Measurements from ENCODE around the gene SLC9A9.

The SLC9A9 gene

GRCh38 chr3:143321058-143321769, 527.1 kb downstream of the SLC9A9 start:
- no peak for DNase-seq (ENCODE audit: low spot score)

GRCh38 chr3:143315766-143316165, 532.5 kb downstream of the SLC9A9 start:
- no peak for DNase-seq (ENCODE audit: low spot score)

- no peak for DNase-seq (ENCODE audit: low spot score)
These were observed 533.8 kb downstream of the SLC9A9 start for GRCh38 chr3:143314251-143315093.

- DNase-seq (ENCODE audit: low spot score) = no peak
These were observed 534.4 kb downstream of the SLC9A9 start for GRCh38 chr3:143313893-143314188.

GRCh38 chr3:143313025-143313892, 535.0 kb downstream of the SLC9A9 start:
- DNase-seq (ENCODE audit: low spot score) = no peak

- DNase-seq (ENCODE audit: low spot score) = no peak
These were observed 537.2 kb downstream of the SLC9A9 start for GRCh38 chr3:143311096-143311495.

GRCh38 chr3:143309705-143310104, 538.6 kb downstream of the SLC9A9 start:
- DNase-seq (ENCODE audit: low spot score) = no peak

- DNase-seq (ENCODE audit: low spot score) = no peak
These were observed 540.6 kb downstream of the SLC9A9 start for GRCh38 chr3:143307613-143308183.

GRCh38 chr3:143306407-143306806, 541.9 kb downstream of the SLC9A9 start:
- DNase-seq (ENCODE audit: low spot score) = no peak

- no peak for DNase-seq (ENCODE audit: low spot score)
These were observed 545.6 kb downstream of the SLC9A9 start for GRCh38 chr3:143302638-143303171.

GRCh38 chr3:143301031-143301901, 547.0 kb downstream of the SLC9A9 start:
- DNase-seq (ENCODE audit: low spot score) = no peak

GRCh38 chr3:143298886-143299535, 549.3 kb downstream of the SLC9A9 start:
- no peak for DNase-seq (ENCODE audit: low spot score)

- DNase-seq (ENCODE audit: low spot score) = no peak
These were observed 549.9 kb downstream of the SLC9A9 start for GRCh38 chr3:143298380-143298779.

- DNase-seq (ENCODE audit: low spot score) = no peak
These were observed 552.8 kb downstream of the SLC9A9 start for GRCh38 chr3:143295201-143296080.

- no peak for DNase-seq (ENCODE audit: low spot score)
These were observed 554.1 kb downstream of the SLC9A9 start for GRCh38 chr3:143294188-143294587.

- DNase-seq (ENCODE audit: low spot score) = no peak
These were observed 556.3 kb downstream of the SLC9A9 start for GRCh38 chr3:143291836-143292447.

- DNase-seq (ENCODE audit: low spot score) = no peak
These were observed 559.3 kb downstream of the SLC9A9 start for GRCh38 chr3:143288944-143289343.

- no peak for DNase-seq (ENCODE audit: low spot score)
These were observed 560.9 kb downstream of the SLC9A9 start for GRCh38 chr3:143287403-143287802.

All from HuH-7.5 (cell line).